HG03159 (cell line): ENCODE measurements around the gene LHX3.

Experiments
- ATAC-seq: cut with Tn5 transposase; IDR thresholded peaks from one replicate; pipeline ENCODE4 v1.9.1; 2021; ENCODE audit warnings: mild to moderate bottlenecking, moderate library complexity; ENCODE audit not compliant: unreplicated experiment

The LHX3 gene

DNA sequence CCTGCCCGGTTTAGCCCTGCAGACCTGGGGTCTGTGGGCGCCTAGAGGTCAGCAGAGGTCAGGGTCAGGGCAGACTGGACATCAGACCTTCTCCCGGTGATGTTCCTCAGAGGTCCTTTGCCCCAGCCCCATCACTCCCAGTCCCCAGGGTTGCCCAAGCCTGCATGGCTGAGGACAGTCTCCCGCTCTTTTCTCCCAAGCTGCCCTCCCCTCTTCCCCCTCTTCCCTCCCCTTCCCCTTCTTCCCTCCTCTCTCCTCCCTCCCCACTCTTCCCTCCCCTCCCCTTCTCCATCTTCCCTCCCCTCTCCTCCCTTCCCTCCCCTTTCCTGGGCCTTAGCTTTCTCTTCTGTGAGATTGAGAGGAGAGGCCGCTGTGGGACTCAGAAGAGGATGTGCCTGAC is 10.4 kb downstream of the LHX3 start:
- ATAC-seq: no peak

DNA sequence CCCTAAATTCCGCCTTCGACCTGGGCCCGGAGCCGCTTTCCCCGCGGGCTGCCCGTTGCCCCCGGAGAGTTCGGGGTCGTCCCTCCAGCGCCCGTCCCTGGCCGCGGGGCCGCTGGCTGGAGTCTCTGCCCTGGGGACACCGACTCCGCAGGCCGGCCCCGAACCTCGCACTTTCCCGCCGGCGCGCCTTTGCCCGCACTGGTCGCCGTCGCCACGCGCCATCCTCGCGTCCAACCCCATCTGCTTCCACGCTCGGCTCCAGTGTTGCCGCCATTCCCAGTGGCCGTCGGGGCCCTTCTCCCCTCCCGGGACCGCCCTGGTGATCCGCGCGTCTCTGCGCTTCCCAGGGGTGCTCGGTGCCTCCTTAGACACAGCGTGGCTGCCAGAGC is 11.0 kb downstream of the LHX3 start:
- no peak for ATAC-seq

DNA sequence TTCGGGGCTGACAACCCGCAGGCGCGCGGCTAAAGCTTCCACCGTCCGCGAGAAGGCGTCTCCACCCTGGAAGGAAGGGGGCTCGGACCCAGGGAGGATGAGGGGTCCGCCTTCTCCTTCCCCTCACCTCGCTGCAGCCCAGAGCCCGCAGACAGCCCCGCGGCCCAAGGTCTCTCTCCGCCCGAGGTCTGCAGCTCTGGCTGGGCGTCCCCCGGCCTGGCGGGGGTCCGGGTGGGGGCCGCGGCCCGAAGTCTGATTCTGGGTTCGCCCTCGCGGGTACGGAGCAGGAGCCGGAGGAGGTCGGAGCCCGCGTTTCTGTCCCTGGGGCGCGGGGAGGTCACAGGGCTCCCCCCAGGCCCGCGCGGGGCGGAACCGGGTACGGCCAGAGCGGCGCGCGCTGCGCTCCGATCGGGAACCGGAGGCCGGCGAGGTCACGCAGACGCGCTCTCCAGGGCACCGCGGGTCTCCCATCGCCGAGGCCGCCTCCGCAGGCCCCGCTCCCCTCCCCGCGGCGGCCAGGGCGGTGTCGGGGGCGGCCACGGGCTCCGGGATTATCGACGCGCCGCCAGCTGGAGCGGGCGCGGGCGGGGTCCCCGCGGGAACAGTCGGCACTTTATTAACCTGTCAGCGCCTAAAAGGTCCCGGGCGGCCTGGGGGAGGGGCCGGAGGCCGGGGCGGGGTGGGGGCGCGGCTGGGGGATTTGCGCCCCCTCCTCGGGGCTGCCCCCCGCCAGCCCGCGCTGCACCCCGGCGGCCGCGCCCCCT is 11.6 kb downstream of the LHX3 start:
- no peak for ATAC-seq

DNA sequence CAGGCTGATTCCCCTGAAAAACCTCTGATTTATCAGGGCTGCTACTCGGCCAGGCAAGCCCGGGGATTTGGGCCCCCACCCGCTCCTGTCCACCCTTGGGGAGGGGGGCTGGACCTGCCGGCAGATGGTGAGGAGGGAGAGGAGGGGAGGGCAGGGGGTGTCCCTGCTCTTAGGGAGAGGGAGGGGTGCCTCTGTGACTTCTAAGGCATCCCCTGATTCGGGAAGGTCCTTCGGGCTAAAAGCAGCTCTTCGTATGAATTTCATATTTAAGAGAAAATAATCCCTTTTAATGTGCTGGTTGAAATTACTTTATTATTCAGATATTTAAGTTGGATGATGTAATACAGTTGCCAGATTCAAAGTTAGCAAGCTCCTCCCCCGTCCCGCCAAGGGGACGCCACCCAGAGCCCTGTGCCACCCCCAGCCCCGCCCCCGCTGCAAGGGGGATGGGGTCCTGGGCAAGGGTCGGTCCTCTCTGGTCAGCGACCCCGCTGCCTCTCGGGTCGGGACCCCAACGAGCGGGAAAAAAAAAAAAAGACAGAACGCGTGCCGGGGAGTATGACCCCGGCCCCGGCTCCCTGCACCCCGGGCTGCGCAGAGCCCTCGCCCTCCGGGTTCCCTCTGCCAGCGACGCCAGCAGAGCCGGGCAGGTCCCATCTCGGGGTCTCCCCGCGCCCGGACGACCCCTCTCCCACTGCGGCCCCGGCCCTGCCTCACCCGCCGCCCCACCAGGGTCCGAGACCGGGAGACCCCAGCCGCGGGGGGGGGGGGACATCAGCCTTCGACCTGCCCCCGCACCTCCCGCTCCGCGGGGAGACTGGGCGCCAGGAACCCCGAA is 12.4 kb downstream of the LHX3 start:
- no peak for ATAC-seq

DNA sequence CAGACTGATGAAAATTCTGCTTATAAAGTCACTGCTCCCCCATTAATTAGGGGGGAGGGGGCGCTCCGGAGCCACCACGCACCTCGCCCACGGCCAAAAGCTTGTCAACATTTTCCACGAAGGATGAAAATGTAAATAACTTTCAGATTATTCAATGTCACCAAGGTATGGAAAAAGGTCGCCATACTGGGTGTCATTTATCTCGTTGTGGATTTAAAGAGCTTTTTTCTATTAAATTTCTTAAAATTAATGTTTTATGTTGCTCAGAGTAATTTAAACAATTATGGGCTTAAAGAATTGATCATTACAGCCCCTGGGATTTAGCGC is 13.0 kb downstream of the LHX3 start:
- no peak for ATAC-seq

DNA sequence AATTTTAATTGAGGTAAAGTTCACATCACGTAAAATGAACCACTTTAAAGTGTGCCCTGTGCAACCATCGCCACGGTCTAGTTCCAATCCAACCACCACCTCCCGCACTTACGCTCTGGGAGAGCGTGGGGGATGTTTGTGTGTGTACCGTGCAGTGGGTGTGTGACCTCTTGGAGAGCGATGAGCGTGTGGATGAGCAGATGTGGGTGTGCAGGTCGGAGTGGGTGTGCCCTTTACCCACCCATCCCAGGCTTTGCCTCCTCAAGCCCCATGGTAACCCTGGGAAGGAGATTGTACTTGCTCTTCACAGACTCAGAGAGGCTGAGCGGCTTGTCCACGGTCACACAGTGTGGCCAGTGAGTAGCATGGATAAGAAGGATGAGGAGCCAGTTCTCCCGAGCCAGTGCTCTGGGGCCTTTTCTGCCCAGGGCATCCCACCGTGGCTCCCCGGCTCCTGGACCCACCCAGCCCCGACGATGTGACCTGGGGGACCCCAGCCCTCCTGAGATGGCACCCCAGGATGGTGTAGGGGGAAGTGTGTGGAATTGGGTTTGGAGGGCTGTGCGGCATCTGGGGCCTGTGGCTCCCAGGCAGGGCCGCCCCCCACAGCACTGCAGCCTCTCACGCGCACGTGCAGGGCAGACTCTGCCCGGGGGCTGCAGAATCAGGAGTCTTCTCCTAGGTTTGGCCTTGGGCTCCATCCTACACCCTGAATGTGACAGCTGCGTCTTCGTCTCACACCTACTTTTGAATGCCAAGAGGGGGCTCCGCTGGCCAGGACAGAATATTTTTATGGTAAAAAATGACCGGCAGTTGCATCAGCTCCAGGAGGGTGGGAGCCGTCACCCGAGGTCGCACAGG is 13.6 kb downstream of the LHX3 start:
- no peak for ATAC-seq

DNA sequence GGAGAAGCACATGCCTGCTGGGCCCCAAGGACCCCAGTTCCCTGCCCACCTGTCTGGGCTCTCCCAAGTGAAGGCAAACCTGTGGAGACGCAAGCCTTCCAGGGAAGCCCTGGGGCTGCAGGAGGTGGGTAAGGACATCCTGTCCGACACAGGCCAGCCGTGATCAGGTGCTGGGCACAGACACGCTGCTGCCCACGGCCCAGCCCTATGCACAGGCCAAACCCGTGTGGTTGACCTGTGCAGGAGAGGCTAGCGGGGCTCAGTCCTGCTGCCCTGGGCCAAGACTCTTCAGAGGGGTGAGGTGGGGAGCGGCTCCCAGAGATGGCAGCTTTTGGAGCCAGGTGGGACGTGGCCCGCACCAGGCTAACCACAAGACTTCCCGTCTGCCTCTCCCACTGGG is 14.3 kb downstream of the LHX3 start:
- no peak for ATAC-seq

DNA sequence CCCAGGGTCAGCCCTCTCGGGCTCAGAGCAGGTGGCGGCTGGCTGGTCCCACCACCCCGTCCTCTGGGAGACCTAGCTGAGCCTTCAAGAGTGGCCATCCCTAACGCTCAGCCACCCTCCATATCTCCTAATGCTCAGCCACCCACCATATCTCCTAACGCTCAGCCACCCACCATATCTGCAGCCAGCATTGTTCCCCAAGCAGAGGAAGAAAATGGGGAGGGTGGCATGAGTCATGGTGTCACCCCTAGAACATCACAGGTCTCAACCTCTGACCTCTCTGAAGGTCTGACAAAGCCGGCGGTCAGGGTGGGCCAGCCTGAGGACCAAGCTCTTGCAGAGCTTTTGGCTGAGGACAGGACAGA is 14.7 kb downstream of the LHX3 start:
- no peak for ATAC-seq

DNA sequence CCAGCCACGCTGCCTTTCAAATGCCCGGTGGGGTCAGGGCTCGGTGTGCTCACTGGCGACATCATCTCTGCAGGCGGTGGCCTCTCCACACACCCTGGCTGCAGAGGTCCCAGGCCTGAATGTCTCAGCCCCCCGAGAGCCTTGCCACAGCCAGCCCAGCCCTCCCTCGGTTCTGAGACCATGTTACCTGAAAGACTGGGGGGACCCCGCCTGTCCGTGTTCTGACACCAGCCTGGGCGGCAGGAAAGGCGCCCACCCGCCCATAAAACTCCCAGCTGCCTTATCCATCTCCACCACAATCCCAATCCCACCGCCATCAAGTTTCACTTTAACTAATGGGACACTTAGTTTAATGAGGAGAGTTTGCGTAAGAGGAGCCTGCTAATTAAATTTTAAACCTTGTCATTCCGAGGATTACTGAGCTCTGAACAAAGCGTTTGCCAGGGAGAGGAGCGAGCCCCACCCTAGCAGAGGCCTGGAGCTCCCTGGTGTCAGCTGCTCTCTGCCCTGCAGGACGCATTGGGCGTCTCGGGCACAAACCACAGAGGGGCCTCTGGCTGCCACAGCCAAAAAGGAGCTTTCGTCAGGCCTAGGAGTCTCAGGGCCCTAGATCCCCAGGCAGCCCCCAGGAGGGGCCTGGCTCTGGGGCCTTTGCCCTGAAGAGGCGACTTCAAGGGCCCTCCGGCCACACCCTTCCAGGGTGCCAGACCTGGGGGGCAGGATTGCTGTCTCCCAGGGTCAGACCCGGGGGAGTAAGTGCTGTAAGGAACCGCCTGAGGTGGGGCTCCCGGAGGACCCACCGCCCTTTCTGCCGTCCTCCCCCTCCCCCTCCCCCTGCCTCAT is 15.3 kb downstream of the LHX3 start:
- ATAC-seq: no peak

DNA sequence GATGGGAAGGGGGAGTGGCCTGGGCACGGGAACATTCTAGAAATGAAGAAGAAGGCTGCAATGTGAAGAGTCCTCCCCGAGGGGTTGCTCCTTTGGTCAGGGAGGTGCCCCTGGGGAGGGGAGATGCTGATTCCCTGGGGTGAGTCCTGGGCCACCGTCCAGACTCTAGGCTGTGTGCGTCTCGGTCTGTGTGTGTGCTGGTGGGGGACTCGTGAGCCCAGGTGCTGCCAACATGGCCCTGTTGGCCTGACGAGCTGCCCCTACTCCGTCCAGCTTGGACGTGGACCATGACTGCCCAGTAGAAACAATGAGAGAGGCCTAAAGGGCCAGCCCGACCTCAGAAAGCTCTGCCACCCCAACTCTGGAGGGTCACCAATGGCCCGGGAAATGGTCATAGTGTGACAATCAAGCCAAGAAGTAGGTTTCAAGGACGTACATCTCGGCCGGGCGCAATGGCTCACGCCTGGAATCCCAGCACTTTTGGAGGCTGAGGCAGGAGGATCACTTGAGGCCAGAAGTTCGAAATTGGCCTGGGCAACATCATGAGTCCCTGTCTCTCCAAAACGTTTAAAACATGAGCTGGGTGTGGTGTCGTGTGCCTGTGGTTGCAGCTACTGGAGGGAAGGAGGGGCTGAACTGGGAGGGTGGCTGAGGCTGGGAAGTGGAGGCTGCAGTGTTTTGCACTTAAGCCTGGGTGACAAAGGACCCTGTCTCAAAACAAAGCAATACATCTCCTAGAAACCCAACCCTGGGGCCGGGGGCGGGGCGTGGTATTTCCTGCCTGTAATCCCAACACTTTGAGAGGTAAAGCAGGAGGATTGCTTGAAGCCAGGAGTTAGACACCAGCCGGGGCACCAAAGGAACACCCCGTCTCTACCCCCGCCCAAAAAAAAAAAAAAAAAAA is 17.0 kb downstream of the LHX3 start:
- no peak for ATAC-seq

DNA sequence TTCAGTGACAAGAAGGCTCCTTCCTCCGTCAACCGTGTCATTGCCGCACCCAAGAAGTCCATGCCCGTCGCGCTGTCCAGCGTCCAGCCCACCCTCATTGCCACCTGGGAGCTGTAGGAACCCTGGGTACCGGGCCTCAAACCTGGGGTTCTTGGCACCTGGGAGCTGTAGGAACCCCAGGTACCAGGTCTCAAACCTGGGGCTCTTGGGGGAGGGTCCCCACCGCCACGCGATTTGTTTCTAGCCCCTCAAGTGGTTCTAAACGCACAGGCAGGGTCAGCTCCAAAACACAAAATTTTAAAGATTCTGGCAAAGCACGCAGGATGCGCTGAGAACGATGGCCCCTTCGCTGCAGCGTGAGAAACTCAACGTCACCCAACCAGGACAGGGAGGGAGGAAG is 17.7 kb downstream of the LHX3 start:
- ATAC-seq: no peak

DNA sequence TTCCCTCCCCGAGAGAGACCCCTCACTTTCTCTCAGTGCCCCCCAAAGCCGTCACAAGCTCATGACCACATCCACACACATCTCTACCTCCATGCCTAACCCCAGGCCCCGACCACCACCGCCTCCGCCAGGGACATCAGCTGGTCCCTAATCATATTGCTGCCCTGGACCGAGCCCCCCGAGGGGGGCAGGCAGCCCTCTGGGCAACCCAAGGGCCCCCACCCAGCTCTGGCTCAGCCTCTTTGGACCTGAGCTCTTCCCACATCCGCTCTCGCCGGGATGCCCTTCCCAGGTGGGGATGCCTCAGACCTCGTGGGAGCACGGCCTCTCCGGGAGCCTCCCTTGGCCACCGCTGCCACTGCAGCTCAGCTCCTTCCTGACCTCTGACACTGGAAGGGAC is 18.5 kb downstream of the LHX3 start:
- ATAC-seq: no peak

DNA sequence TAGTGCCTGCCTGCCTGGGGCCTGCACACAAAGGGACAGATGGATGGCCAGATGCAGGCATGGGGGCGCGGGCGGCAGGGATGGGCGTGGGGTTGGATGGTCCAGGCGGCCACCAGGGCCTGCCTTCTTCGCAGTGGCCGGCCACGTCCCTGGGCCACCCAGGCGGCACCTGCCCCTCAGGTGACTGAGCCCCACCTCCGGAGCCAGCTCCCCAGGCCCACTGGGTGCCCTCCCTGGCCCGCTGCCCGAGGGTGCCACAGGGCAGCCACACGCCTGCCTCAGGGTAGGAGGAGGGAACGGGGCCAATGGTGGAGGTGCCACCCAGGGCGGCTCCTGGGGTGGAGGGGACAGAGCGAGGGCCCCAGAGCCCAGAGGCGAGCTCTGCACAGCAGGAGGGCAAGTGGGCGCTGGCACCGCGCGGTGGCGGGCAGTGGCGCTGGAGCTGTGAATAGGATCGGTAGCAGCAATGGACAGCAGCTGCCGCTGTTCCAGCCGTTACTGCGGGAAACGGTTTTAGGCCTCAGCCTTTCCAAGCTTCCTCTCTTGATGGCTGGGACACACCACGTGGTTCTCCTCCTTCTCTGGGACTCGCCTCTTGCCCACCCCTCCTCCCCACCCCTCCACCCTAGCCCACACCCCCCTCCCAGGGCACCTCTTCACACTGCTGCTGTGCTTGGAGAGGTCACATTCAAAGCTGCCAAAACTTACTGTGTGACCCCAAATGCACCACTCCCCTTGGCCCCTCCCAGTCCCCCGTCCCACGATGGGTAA is 19.1 kb downstream of the LHX3 start:
- ATAC-seq: no peak

DNA sequence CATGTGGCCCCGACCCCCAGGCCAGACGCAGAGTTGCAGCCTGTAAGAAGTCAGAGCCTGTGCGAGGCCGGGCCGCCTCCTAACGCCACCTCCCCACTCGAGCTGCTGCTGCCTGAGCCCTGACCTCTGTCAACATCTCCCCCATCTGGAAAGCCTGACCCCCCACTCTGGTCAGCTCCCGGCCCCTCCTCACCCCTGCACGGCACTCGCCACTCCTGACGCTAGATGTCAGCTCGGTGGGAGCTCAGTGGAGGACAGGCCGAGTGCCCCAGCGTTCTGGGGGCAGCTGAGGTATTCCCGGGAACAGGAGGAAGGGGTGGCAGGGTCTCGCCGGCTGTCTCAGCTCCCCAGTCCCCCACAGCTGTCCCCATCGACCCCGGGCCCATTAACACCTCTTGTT is 19.9 kb downstream of the LHX3 start:
- no peak for ATAC-seq

DNA sequence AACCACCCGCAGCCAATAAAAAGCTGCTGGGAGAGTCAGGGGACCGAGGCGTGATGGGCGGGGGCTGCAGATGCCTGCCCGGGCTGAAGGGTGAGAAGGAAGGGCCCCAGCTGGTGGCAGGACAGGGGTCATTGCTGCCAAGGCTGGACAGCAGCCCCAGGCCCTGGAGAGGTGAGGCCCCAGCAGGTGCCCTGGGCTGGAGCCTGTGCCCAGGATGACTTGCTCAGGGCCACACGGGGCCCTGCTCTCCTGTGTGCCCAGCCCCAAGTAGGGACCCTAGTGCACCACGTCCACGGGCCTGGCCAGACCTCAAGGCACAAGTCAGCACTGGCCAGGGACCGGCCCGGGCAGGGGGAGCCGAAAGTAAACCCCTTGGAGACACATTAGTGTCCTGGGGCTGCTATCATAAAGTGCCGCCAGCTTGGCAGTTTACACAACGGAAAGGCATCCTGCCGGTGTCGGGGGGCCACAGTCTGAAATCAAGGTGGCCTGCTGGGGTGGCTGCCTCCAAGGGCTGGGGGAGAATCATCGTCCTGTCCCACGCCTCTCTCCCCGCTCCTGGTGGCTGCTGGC is 22.0 kb downstream of the LHX3 start:
- no peak for ATAC-seq

DNA sequence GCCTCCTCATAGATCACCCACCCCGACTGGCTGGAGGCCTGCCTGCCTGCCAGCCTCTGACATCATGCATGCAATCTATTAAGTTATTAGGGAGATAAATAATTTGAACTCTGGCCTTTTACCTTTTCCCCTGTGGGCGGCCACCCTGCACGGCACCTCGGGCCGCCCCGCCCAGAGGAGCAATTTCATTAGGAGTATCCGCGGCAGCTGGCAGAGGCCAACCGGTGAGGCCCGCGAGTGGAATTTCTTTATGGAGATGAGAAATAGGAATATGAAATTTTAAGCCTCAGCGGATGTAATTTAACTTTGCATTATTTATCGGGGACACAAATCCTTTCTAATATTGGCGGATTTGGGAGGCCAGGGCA is 22.5 kb downstream of the LHX3 start:
- ATAC-seq: no peak

DNA sequence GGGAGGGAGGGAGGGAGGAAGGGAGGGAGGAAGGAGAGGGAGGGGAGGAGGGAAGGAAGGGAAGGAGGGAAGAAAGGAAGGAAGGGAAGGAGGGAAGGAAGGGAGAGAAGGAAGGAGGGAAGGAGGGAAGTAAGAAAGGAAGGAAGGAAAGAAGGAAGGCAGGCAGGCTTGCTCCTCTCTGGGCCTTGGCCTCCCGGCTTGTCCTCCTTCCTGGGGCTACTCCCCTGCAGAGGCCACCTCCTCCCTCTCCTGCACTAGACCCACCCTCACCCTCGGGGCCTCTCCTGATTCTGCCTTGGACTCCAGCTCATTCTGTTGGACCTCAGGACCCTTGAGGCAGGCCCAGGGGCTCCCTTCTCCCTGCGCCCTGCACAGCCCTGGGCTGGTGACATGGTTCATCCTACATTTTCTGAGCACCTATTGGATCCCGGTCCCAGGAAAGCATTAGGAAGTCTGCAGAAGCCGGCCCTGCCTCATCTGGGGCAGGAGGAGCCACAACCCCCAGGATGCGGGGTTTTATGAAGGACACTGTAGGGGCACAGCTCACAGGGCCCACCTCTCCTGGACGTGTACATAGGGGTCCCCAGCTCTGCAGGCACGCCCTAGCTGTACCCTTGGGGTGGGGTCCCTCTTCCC is 23.0 kb downstream of the LHX3 start:
- ATAC-seq: no peak

DNA sequence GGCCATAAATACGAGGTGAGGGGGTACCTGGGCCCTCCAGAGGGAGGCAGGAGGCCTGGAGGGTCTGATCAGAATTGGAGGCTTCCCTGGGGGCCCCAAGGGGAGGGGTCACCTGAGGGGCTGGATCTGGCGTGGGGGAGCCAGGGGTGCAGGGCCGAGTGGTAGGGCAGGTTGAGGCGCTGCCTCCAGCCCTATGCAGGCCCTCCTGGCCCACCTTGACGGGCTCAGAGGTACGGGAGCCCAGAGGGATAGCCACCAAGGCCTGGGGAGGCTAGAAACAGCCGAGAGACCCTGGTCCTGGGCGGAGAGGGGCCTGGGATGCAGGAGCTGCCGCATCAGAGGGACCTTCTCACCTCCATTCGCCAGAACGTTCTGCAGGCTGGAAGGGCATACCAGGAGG is 24.3 kb downstream of the LHX3 start:
- no peak for ATAC-seq
